KOPT-K1 (cell line): ENCODE measurements around the gene DHCR7.
"Not testable (repeated sequence)": the region's sequence is repeated elsewhere in the genome, so short reads cannot be mapped to it uniquely, and the experiment has no call there.

Source experiments
- H3K27ac ChIP-seq: fragments of 200-600 bp; sonication (generic); 2 replicates; pipeline ENCODE4 v1.5.1; 2016; ENCODE audit warnings: antibody characterized with exemption, mild to moderate bottlenecking, low read depth, low read length; ENCODE audit not compliant: poor library complexity, severe bottlenecking
- H3K36me3 ChIP-seq: fragments of 200-600 bp; sonication (generic); 2 replicates; pipeline ENCODE4 v1.5.1; 2017; ENCODE audit warnings: antibody characterized with exemption, mild to moderate bottlenecking, low read length, moderate library complexity; ENCODE audit not compliant: insufficient read depth
- H3K9me3 ChIP-seq: fragments of 200-600 bp; sonication (generic); 2 replicates; pipeline ENCODE4 v1.5.1; 2017; ENCODE audit warnings: antibody characterized with exemption, low read length, mild to moderate bottlenecking; ENCODE audit not compliant: insufficient read depth, poor library complexity, severe bottlenecking

Gene DHCR7

DNA sequence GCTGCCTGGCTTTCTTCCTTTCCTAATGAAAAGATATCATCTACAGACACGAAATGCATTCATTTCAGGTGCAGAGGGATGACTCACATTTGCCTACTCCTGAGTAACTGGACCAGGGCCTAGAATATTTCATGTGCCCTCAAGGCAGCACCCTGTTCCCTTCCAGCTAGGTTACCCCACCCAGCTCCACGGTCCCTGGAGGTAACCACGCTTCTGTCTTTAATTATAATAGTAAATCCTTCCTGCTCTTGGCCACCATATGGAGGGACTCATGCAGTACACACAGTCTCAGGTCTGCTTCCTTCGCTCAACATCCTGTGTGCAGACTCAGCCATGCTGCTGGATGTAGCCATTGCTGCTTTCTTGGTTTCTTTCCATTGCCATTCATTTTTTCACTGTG lies 22.3 kb downstream of the DHCR7 start:
- H3K36me3 ChIP-seq, result no peaks in the 10 kb centered on the region
- no peak overlapping the region for H3K27ac ChIP-seq
- no peaks in the 10 kb centered on the region for H3K9me3 ChIP-seq

DNA sequence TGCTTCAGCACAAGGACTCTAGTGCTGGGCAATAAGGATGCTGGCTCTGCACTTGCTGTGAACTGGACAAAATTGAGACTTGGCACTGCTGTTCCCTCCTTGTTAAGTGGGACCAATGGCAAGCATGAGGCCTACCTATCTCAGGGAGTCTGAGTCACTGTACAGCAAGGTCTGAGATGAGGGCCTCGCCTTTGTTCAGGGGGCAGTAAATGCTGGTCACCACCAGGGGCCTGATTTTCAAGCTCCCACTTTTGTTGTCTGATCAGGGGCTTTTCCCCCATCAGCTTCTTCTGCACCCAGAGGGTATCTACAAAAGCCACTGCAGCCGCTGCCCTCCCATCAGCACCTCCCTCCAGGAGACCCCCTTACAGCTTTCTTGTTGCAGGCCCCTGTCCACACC lies 22.8 kb downstream of the DHCR7 start:
- no peaks in the 10 kb centered on the region for H3K36me3 ChIP-seq
- no peaks in the 10 kb centered on the region for H3K9me3 ChIP-seq
- H3K27ac ChIP-seq, result no peak overlapping the region

DNA sequence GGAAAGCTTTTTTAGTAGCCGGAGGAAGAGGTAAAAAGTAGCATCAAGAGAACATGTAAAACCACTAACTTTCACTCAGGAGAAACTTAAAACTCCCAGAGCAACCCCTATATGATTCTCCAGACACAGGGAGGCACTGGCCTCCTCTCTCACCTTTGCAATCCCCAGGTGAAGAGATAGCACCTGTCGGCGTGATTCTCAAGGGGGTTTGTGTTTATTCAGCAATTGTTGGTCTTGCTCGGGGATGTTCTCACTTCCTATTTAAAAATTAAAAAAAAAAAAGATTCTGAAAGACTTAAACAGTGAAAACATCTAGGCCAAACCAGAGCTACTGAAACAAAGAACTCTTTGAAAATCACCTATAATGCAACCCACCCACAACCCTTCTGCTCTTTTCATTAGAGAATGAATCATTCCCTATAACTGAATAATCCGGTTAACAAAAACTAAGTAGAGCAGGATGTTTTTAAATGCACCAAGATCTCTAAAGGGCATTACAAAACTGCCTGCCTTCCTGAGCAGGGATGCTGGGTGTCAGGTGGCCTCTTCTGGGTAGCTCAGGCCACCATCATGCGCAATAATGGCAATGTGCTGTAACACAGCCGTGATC lies 24.9 kb downstream of the DHCR7 start:
- Histone ChIP-seq H3K9me3 (no peaks in the 10 kb centered on the region), H3K36me3 (no peaks in the 10 kb centered on the region), H3K27ac (no peak overlapping the region)

DNA sequence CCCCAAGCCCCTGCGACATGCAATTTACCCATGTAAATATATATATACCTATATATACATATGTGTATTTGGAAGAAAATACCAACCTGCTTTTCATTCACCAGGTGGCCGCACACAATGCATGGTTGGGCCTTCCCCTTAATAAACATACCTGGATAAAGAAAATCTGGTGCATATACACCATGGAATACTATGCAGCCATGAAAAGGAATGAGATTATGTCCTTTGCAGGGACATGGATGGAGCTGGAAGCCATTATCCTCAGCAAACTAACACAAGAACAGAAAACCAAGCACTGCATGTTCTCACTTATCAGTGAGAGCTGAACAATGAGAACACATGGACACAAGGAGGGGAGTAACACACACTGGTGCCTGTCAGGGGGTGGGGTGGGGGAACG lies 25.9 kb downstream of the DHCR7 start:
- not testable (repeated sequence) for H3K27ac ChIP-seq, H3K36me3 ChIP-seq, H3K9me3 ChIP-seq

DNA sequence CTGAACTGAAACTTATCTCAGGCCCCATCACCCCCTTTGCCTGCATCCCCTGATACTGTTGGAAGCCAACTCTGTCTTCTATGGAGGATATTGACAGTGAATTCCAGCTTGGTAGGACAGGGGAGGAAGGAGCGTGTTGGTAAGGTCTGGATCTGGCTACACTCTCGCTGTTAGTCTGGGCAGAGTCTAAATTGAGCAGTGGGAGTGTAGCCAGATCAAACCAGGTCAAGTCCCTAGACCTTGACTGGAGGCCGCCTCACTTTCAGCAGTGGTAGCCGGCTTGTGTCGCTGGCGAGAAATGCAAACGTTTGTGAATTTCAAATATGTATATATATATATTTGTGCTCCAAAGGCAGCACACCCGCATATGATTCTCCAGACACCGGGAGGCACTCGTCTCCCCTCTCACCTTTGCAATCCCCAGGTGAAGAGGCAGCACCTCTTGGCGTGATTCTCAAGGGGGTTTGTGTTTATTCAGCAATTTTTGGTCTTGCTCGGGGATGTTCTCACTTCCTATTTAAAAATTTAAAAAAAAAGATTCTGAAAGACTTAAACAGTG lies 26.7 kb downstream of the DHCR7 start:
- Histone ChIP-seq H3K36me3 (no peaks in the 10 kb centered on the region), H3K27ac (no peak overlapping the region)

DNA sequence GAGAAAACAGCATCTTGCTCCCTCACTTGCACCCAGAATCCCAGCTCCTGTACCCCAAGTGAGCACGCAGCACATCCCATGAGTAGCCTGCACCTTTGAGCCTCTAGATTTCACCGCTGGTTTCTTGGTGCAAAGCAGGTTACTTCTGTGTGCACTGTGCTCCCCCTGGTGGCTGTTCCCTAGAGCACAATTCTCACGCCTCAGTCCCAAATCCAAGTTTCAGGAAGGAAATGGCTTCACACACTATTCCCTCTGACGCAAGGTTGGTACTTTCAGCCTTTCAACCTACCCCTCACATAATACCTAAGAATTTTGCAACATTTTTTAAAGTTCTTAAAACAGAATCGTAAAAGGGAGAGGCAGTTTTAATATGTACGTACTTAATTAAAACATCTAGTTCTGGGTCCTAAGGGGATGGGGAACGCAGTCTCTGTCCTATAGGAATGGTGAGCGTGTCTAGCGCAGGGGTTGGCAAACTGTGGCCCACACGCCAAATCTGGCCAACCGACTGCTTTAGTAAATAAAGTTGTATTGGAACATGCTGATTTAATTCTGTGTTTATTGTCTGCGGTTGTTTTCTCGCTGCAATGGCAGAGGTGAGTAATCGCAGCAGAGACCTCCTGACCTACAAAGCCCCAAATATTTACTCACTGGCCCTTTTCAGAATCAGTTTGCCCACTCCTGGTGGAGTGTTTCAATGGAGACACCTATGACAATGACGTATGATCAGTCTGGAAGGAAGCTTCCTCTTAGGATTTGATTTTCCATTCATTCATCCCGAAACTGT lies 27.5 kb downstream of the DHCR7 start:
- Histone ChIP-seq H3K36me3 (no peaks in the 10 kb centered on the region), H3K9me3 (no peaks in the 10 kb centered on the region), H3K27ac (no peak overlapping the region)

More for the DNA sequence above, 26.7 kb downstream of the DHCR7 start:
- no peaks in the 10 kb centered on the region for H3K9me3 ChIP-seq

DNA sequence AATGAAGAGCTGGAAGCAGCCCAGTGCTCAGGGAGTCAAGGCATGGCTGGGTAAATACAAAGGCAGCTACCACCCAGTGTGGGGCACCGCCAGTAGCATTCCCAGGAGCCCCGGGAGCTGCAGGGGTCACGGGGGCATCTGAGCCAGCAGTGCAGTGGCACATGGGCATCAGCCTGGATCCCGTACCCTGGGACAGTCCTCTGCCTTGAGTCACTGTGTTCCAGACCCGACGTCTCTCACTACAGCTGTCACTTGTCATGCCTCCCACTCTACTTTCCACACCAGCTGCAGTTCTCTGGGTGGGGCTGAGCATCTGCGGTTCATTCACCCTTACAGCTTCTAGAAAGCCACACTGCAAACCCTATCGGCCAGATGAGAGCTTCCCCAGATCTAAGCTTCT lies 29.6 kb downstream of the DHCR7 start:
- no peak overlapping the region for H3K27ac ChIP-seq
- H3K9me3 ChIP-seq, result no peaks in the 10 kb centered on the region
- H3K36me3 ChIP-seq, result no peaks in the 10 kb centered on the region

DNA sequence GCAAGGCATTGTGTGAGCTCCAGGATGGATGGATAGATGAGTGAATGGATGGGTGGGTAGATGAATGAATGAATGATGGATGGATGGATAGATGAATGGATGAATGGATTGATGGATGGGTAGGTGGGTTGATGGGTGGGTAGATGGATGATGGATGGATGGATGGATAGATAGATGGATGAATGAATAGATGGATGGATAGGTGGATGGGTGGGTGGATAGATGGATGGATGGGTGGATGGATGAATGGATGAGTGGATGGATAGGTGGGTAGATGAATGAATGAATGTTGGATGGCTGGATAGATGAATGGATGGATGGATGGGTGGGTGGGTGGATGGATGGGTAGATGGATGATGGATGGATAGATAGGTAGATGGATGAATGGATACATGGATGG lies 33.5 kb downstream of the DHCR7 start:
- Histone ChIP-seq H3K36me3 (no peaks in the 10 kb centered on the region), H3K27ac (no peak overlapping the region), H3K9me3 (peaks cover 6% of the 10 kb centered on the region)

DNA sequence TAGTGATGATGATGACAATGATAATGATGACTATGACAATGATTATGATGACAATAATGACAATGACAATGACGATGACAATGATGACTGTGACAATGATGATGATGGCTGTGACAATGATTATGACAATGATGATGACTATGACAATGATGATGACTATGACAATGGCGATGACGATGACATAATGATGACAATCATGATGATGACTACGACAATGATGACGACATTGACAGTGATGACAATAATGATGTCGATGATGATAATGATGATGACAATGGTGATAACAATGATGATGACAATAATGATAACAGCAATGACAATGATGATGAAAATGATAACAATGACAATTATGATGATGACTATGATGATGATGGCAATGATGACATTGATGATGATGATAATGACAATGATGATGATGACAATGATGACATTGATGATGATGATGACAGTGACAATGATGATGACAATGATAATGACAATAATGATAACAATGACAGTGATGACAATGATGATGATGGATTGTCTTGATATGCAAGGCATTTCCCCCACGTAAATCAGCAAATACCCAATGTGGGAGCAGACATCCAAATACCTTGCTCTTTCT lies 37.7 kb downstream of the DHCR7 start:
- Histone ChIP-seq H3K9me3 (peaks cover 6% of the 10 kb centered on the region), H3K27ac (no peak overlapping the region), H3K36me3 (no peaks in the 10 kb centered on the region)

DNA sequence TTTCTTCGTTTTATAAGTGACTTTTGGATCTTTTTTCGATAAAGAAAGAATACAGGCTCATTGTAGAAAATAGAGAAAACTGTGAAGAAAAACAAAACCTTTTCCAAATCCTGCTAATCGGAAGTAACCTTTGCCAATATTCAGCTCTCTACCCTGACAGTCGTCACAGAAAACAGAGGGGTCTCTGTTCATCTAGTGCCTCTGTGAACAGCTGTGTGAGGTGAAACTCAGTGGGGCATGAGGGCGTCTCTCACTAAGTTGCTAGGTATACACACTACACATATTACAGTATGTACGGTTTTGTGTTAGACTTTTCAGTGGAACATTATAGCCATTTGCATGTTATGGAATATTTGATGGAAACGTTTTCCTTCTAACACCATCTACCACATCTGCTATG lies 39.4 kb downstream of the DHCR7 start:
- Histone ChIP-seq H3K27ac (no peak overlapping the region), H3K36me3 (no peaks in the 10 kb centered on the region), H3K9me3 (peaks cover 6% of the 10 kb centered on the region)

DNA sequence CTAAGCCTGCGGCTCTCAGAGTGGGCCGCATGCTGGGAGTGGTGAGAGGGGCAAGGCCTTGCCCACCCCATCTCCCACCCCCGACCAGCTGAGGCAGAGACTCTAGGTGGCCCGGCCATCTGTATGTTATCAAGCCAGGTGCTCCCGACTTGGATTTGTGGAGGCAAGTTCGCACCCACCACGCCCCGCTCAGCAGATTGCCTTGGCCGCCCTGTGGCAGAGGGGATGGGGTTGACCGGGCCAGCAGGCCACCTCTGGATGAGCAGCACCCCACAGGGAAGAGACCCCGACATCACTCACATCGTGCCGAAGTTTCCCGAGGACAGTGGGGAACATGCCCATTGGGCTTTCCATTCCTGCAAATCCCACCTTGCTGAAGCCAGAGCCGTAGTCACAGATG lies 40.8 kb downstream of the DHCR7 start:
- no peaks in the 10 kb centered on the region for H3K36me3 ChIP-seq
- H3K27ac ChIP-seq, result no peak overlapping the region
- H3K9me3 ChIP-seq, result peaks cover 7% of the 10 kb centered on the region

DNA sequence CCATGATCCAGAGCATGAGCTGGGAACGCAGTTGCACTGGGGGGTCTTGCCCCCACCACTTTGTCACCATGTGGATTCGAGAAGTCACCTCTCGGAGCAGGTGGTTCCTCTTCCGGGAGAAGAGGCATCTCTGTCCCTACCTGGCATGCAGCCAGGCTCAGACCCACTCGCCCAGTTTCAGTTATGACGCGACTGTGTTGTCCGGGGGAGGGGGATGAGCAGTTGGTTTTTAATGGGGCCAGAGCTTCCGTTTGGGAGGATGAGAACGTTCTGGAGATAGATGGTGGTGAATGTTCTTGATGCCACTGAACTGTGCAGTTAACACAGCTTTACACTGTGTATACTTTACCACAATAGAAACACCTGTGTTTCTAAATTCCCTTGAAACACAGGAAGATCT lies 41.5 kb downstream of the DHCR7 start:
- peaks cover 4% of the 10 kb centered on the region for H3K9me3 ChIP-seq

DNA sequence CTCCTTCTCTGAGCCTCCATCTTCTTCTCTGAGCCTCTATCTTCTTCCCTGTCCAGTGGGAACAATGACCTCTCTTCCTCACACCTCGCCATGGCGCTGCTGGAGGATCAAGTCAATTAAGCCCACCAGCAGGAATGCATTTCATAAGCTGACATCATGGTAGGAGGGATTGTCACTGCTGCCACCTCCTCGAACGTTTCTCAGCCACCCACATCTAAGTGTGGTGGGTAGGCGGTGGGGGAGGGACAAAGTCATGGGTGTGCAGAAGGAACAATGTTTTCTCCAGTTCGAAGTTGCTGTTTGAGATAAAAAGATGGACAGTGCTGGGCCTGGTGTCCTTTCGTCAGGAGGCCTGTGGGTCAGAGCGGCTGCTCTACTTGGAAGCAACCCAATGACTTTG lies 44.0 kb downstream of the DHCR7 start:
- Histone ChIP-seq H3K9me3 (peaks cover 4% of the 10 kb centered on the region), H3K36me3 (no peaks in the 10 kb centered on the region), H3K27ac (no peak overlapping the region)

More for the DNA sequence above, 41.5 kb downstream of the DHCR7 start:
- no peaks in the 10 kb centered on the region for H3K36me3 ChIP-seq
- no peak overlapping the region for H3K27ac ChIP-seq

DNA sequence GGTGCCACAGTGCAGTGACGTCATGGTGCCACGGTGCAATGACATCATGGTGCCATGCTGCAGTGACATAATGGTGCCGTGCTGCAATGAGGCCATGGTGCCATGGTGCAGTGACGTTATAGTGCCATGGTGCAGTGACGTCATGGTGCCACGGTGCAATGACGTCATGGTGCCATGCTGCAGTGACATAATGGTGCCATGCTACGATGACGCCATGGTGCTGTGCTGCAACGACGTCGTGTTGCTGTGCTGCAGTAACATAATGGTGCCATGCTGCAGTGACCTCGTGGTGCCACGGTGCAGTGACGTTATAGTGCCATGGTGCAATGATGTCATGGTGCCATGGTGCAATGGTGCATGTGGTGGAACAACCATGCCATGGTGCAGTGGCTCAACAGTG lies 45.3 kb downstream of the DHCR7 start:
- Histone ChIP-seq H3K9me3 (peaks cover 4% of the 10 kb centered on the region), H3K36me3 (no peaks in the 10 kb centered on the region)

DNA sequence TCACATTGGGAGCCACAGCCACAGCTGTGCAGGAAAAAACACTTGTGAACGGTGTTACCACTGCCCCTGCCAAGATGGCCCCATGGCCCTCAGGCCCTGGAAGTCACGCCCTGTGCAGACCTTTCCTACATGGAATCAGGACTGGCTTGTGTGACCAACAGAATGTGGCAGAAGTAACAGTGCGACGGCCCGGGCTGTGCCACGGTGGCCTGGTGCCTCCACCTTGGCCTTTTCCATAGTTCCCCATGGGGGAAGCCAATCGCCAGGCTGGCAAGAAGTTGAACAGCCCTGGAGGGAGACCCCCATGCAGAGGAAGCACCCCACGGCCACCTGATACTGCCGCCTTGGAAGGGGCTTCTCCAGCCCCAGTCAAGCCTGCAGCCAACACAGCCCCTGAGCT lies 48.0 kb downstream of the DHCR7 start:
- Histone ChIP-seq H3K36me3 (no peaks in the 10 kb centered on the region), H3K27ac (no peak overlapping the region), H3K9me3 (peaks cover 4% of the 10 kb centered on the region)

More for the DNA sequence above, 45.3 kb downstream of the DHCR7 start:
- no peak overlapping the region for H3K27ac ChIP-seq
